ENCODE results near the gene LARP1B. TPM values are rescaled to one million over a fixed set of nuclear protein-coding genes. Genes with fewer than 3 reads are reported as not detected.
"Not testable (repeated sequence)": the region's sequence is repeated elsewhere in the genome, so short reads cannot be mapped to it uniquely, and the experiment has no call there.

Gene LARP1B
- total RNA-seq, 2 donors from 2014 or later = 18.0 to 30.9 TPM

- no peaks in the 10 kb centered on the region for H3K27me3 Mint-ChIP-seq
- ATAC-seq (no peak), DNase-seq (ENCODE audit: low spot score) (no peak)
- H3K4me1 Mint-ChIP-seq (ENCODE audit: low read depth in 2 of 2) = no peaks in the 10 kb centered on the region
- H3K9me3 Mint-ChIP-seq = no peaks in the 10 kb centered on the region
- no peak overlapping the region for H3K4me3 Mint-ChIP-seq
- H3K27ac Mint-ChIP-seq = no peak overlapping the region
- H3K36me3 Mint-ChIP-seq = no peaks in the 10 kb centered on the region
Measured at GRCh38 chr4:128220286-128221235, 159.4 kb downstream of the LARP1B start.

- H3K27ac Mint-ChIP-seq = no peak overlapping the region
- H3K4me3 Mint-ChIP-seq = no peak overlapping the region
- no peaks in the 10 kb centered on the region for H3K4me1 Mint-ChIP-seq (ENCODE audit: low read depth in 2 of 2)
- H3K27me3 Mint-ChIP-seq = no peaks in the 10 kb centered on the region
- no peak for ATAC-seq
- H3K9me3 Mint-ChIP-seq = no peaks in the 10 kb centered on the region
- no peak for DNase-seq (ENCODE audit: low spot score)
- no peaks in the 10 kb centered on the region for H3K36me3 Mint-ChIP-seq
Measured at GRCh38 chr4:128221586-128221985, 160.5 kb downstream of the LARP1B start.

- DNase-seq (ENCODE audit: low spot score) (no peak), ATAC-seq (no peak)
- Mint-ChIP-seq H3K27ac (no peak overlapping the region), H3K4me1 (ENCODE audit: low read depth in 2 of 2) (no peaks in the 10 kb centered on the region), H3K9me3 (no peaks in the 10 kb centered on the region), H3K27me3 (peaks cover 0 to 4% of the 10 kb centered on the region in 2 donors), H3K36me3 (no peaks in the 10 kb centered on the region), H3K4me3 (no peak overlapping the region)
Measured at GRCh38 chr4:128225148-128225547, 164.0 kb downstream of the LARP1B start.

GRCh38 chr4:128227991-128228571, 167.0 kb downstream of the LARP1B start:
- Mint-ChIP-seq H3K27me3 (peaks cover 0 to 8% of the 10 kb centered on the region in 2 donors), H3K4me1 (ENCODE audit: low read depth in 2 of 2) (no peaks in the 10 kb centered on the region), H3K4me3 (no peak overlapping the region), H3K36me3 (no peaks in the 10 kb centered on the region), H3K9me3 (no peaks in the 10 kb centered on the region), H3K27ac (no peak overlapping the region)
- DNase-seq (ENCODE audit: low spot score) (no peak), ATAC-seq (no peak)

- Mint-ChIP-seq H3K4me1 (ENCODE audit: low read depth in 2 of 2) (no peaks in the 10 kb centered on the region), H3K27ac (no peak overlapping the region), H3K9me3 (no peaks in the 10 kb centered on the region), H3K4me3 (no peak overlapping the region), H3K27me3 (peaks cover 0 to 8% of the 10 kb centered on the region in 2 donors), H3K36me3 (no peaks in the 10 kb centered on the region)
- DNase-seq (ENCODE audit: low spot score) (no peak), ATAC-seq (no peak)
Measured at GRCh38 chr4:128228845-128229795, 168.0 kb downstream of the LARP1B start.

GRCh38 chr4:128232719-128233118, 171.6 kb downstream of the LARP1B start:
- no peak for ATAC-seq
- Mint-ChIP-seq H3K4me1 (ENCODE audit: low read depth in 2 of 2) (no peaks in the 10 kb centered on the region), H3K27me3 (peaks cover 0 to 8% of the 10 kb centered on the region in 2 donors), H3K27ac (no peak overlapping the region), H3K4me3 (no peak overlapping the region), H3K9me3 (no peaks in the 10 kb centered on the region), H3K36me3 (no peaks in the 10 kb centered on the region)
- DNase-seq (ENCODE audit: low spot score) = no peak

GRCh38 chr4:128234836-128235235, 173.7 kb downstream of the LARP1B start:
- Mint-ChIP-seq H3K36me3 (no peaks in the 10 kb centered on the region), H3K27me3 (peaks cover 0 to 7% of the 10 kb centered on the region in 2 donors), H3K4me1 (ENCODE audit: low read depth in 2 of 2) (no peaks in the 10 kb centered on the region), H3K27ac (no peak overlapping the region), H3K4me3 (no peak overlapping the region), H3K9me3 (no peaks in the 10 kb centered on the region)
- no peak for ATAC-seq
- no peak for DNase-seq (ENCODE audit: low spot score)

- ATAC-seq (no peak), DNase-seq (ENCODE audit: low spot score) (no peak)
- no peaks in the 10 kb centered on the region for H3K36me3 Mint-ChIP-seq
- H3K27me3 Mint-ChIP-seq = peaks cover 10 to 31% of the 10 kb centered on the region in 2 donors
- no peaks in the 10 kb centered on the region for H3K4me1 Mint-ChIP-seq (ENCODE audit: low read depth in 2 of 2)
- H3K4me3 Mint-ChIP-seq = no peak overlapping the region
- H3K9me3 Mint-ChIP-seq = no peaks in the 10 kb centered on the region
- H3K27ac Mint-ChIP-seq = no peak overlapping the region
Measured at GRCh38 chr4:128241019-128241418, 179.9 kb downstream of the LARP1B start.

- Mint-ChIP-seq H3K4me3 (no peak overlapping the region), H3K27me3 (peaks cover 13 to 35% of the 10 kb centered on the region in 2 donors), H3K9me3 (no peaks in the 10 kb centered on the region), H3K36me3 (no peaks in the 10 kb centered on the region), H3K27ac (no peak overlapping the region), H3K4me1 (ENCODE audit: low read depth in 2 of 2) (no peaks in the 10 kb centered on the region)
- ATAC-seq (no peak), DNase-seq (ENCODE audit: low spot score) (no peak)
Measured at GRCh38 chr4:128241425-128241913, 180.4 kb downstream of the LARP1B start.

GRCh38 chr4:128241981-128242380, 180.9 kb downstream of the LARP1B start:
- no peak for ATAC-seq
- no peak for DNase-seq (ENCODE audit: low spot score)
- H3K9me3 Mint-ChIP-seq = no peaks in the 10 kb centered on the region
- H3K27me3 Mint-ChIP-seq = peaks cover 16 to 40% of the 10 kb centered on the region in 2 donors
- H3K27ac Mint-ChIP-seq = no peak overlapping the region
- no peaks in the 10 kb centered on the region for H3K36me3 Mint-ChIP-seq
- no peak overlapping the region for H3K4me3 Mint-ChIP-seq
- no peaks in the 10 kb centered on the region for H3K4me1 Mint-ChIP-seq (ENCODE audit: low read depth in 2 of 2)

- H3K4me3 Mint-ChIP-seq = no peak overlapping the region
- peaks cover 16 to 41% of the 10 kb centered on the region in 2 donors for H3K27me3 Mint-ChIP-seq
- no peak for DNase-seq (ENCODE audit: low spot score)
- ATAC-seq = no peak
- H3K27ac Mint-ChIP-seq = no peak overlapping the region
- no peaks in the 10 kb centered on the region for H3K4me1 Mint-ChIP-seq (ENCODE audit: low read depth in 2 of 2)
- H3K9me3 Mint-ChIP-seq = no peaks in the 10 kb centered on the region
- H3K36me3 Mint-ChIP-seq = no peaks in the 10 kb centered on the region
Measured at GRCh38 chr4:128242601-128243000, 181.5 kb downstream of the LARP1B start.

- Mint-ChIP-seq H3K27me3 (peaks cover 12 to 41% of the 10 kb centered on the region in 2 donors), H3K36me3 (peaks cover 4% of the 10 kb centered on the region), H3K4me3 (no peak overlapping the region), H3K27ac (no peak overlapping the region), H3K4me1 (ENCODE audit: low read depth in 2 of 2) (no peaks in the 10 kb centered on the region), H3K9me3 (peaks cover 2% of the 10 kb centered on the region)
- no peak for DNase-seq (ENCODE audit: low spot score)
- no peak for ATAC-seq
Measured at GRCh38 chr4:128244379-128244778, 183.3 kb downstream of the LARP1B start.

- H3K27ac Mint-ChIP-seq; H3K9me3 Mint-ChIP-seq; ATAC-seq; H3K4me3 Mint-ChIP-seq; H3K4me1 Mint-ChIP-seq (ENCODE audit: low read depth in 2 of 2); H3K36me3 Mint-ChIP-seq; DNase-seq (ENCODE audit: low spot score): not testable (repeated sequence)
- peaks cover 12 to 41% of the 10 kb centered on the region in 2 donors for H3K27me3 Mint-ChIP-seq
Measured at GRCh38 chr4:128245391-128245790, 184.3 kb downstream of the LARP1B start.

All from natural killer cell treated with Interleukin-12 subunit alpha and Interleukin-12 subunit beta and Interleukin-15 and Interleukin-18, amount 100 ng/mL, for 72 hours (primary cell).